HPDE6-E6E7 (cell line): Measurements from ENCODE around the gene B3GAT1.

Source experiments
- DNase-seq: peaks from one replicate; pipeline ENCODE4 v3.0.0; 2011; ENCODE audit warnings: missing footprints; ENCODE audit errors: extremely low spot score

The B3GAT1 gene

GRCh38 chr11:134409552-134410429 lies 2.3 kb downstream of the B3GAT1 start:
- no peak for DNase-seq

- no peak for DNase-seq
Measured at GRCh38 chr11:134407923-134408322, 4.1 kb downstream of the B3GAT1 start.

- DNase-seq: no peak
Measured at GRCh38 chr11:134407321-134407828, 4.7 kb downstream of the B3GAT1 start.

GRCh38 chr11:134406264-134407185 lies 5.5 kb downstream of the B3GAT1 start:
- no peak for DNase-seq

GRCh38 chr11:134405841-134406240 lies 6.2 kb downstream of the B3GAT1 start:
- no peak for DNase-seq

GRCh38 chr11:134405436-134405835 lies 6.6 kb downstream of the B3GAT1 start:
- DNase-seq: no peak

GRCh38 chr11:134404575-134405341 lies 7.3 kb downstream of the B3GAT1 start:
- DNase-seq: no peak

- DNase-seq: no peak
Measured at GRCh38 chr11:134402910-134403309, 9.1 kb downstream of the B3GAT1 start.

- no peak for DNase-seq
Measured at GRCh38 chr11:134401825-134402809, 9.9 kb downstream of the B3GAT1 start.

- no peak for DNase-seq
Measured at GRCh38 chr11:134399996-134400395, 12.0 kb downstream of the B3GAT1 start.

- DNase-seq: no peak
Measured at GRCh38 chr11:134399293-134399654, 12.8 kb downstream of the B3GAT1 start.

- no peak for DNase-seq
Measured at GRCh38 chr11:134398644-134399292, 13.3 kb downstream of the B3GAT1 start.

- DNase-seq: no peak
Measured at GRCh38 chr11:134398079-134398444, 14.0 kb downstream of the B3GAT1 start.

- DNase-seq: no peak
Measured at GRCh38 chr11:134397304-134398078, 14.6 kb downstream of the B3GAT1 start.

- DNase-seq: no peak
Measured at GRCh38 chr11:134395002-134395401, 17.0 kb downstream of the B3GAT1 start.

- no peak for DNase-seq
Measured at GRCh38 chr11:134394311-134394710, 17.7 kb downstream of the B3GAT1 start.

- DNase-seq: no peak
Measured at GRCh38 chr11:134393638-134394037, 18.4 kb downstream of the B3GAT1 start.

- no peak for DNase-seq
Measured at GRCh38 chr11:134392953-134393615, 19.0 kb downstream of the B3GAT1 start.

GRCh38 chr11:134391656-134392055 lies 20.4 kb downstream of the B3GAT1 start:
- DNase-seq: no peak
